IMR-90 (cell line): ENCODE measurements around the gene PPP2R5A.

Experiments used
- BHLHE40 ChIP-seq: fragments of 150-350 bp; IDR thresholded peaks from 2 replicates; pipeline ENCODE4 v1.6.1; 2016; ENCODE audit warnings: mild to moderate bottlenecking, low read depth, low read length
- CEBPB ChIP-seq: IDR thresholded peaks from 2 replicates; pipeline ENCODE4 v1.6.1; 2012; ENCODE audit warnings: low read depth, low read length, improper control_type of control experiment
- FOS ChIP-seq: fragments of 150-350 bp; IDR thresholded peaks from 2 replicates; pipeline ENCODE4 v1.6.1; 2016; ENCODE audit warnings: low read depth, low read length
- MXI1 ChIP-seq: IDR thresholded peaks from 2 replicates; pipeline ENCODE4 v1.6.1; 2012; ENCODE audit warnings: low read depth, mild to moderate bottlenecking, low read length, moderate library complexity, borderline replicate concordance
- POLR2A ChIP-seq: IDR thresholded peaks from 2 replicates; pipeline ENCODE4 v1.6.1; 2012; ENCODE audit warnings: mild to moderate bottlenecking, low read depth, low read length
- RAD21 ChIP-seq: IDR thresholded peaks from 2 replicates; pipeline ENCODE4 v1.6.1; 2012; ENCODE audit warnings: low read length, improper control_type of control experiment
- RCOR1 ChIP-seq: IDR thresholded peaks from 2 replicates; pipeline ENCODE4 v1.6.1; 2012; ENCODE audit warnings: mild to moderate bottlenecking, low read length, improper control_type of control experiment; ENCODE audit not compliant: insufficient replicate concordance
- RFX5 ChIP-seq: IDR thresholded peaks from 2 replicates; pipeline ENCODE4 v1.8.0; 2012; ENCODE audit warnings: low read depth, mild to moderate bottlenecking, low read length, moderate library complexity
- TF ChIP-seq, protein P1 (sequence below): conservative IDR thresholded peaks from 2 replicates; pipeline ENCODE4 v1.5.1; 2012; ENCODE audit warnings: mild to moderate bottlenecking, low read depth, low read length, improper control_type of control experiment
- TF ChIP-seq, protein P2 (sequence below): fragments of 150-350 bp; IDR thresholded peaks from 2 replicates; pipeline ENCODE4 v1.6.1; 2017; ENCODE audit warnings: mild to moderate bottlenecking, antibody characterized with exemption, low read length, low read depth
- TF ChIP-seq, protein P3 (sequence below): fragments of 150-350 bp; IDR thresholded peaks from 2 replicates; pipeline ENCODE4 v1.6.1; 2016; ENCODE audit warnings: low read depth, mild to moderate bottlenecking, low read length, moderate library complexity, borderline replicate concordance

DNA sequence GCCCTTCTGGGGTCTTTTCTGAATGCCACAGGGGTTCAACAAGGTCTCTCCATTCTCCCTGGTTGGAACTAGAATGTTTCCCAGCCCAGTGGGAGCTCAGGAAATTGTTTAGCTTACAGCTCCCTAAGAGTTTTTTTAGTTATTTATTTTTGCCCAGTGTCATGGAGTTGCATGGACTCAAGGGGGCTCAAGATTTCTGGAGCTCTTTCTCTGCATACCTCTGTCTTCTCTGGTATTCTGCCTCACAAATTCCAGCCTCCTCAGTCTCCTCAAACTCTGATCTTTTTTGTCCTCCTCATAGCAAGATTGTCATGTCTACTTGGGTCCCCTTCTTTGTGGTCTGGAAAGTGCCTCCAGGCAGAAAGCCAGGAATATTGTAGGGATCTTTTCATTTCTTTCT lies 15.9 kb upstream of the PPP2R5A start:
- TF ChIP-seq, protein P1, sequence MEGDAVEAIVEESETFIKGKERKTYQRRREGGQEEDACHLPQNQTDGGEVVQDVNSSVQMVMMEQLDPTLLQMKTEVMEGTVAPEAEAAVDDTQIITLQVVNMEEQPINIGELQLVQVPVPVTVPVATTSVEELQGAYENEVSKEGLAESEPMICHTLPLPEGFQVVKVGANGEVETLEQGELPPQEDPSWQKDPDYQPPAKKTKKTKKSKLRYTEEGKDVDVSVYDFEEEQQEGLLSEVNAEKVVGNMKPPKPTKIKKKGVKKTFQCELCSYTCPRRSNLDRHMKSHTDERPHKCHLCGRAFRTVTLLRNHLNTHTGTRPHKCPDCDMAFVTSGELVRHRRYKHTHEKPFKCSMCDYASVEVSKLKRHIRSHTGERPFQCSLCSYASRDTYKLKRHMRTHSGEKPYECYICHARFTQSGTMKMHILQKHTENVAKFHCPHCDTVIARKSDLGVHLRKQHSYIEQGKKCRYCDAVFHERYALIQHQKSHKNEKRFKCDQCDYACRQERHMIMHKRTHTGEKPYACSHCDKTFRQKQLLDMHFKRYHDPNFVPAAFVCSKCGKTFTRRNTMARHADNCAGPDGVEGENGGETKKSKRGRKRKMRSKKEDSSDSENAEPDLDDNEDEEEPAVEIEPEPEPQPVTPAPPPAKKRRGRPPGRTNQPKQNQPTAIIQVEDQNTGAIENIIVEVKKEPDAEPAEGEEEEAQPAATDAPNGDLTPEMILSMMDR: no peak
- no peak for TF ChIP-seq RAD21
- no peak for TF ChIP-seq FOS
- no peak for TF ChIP-seq POLR2A
- TF ChIP-seq, protein P2, sequence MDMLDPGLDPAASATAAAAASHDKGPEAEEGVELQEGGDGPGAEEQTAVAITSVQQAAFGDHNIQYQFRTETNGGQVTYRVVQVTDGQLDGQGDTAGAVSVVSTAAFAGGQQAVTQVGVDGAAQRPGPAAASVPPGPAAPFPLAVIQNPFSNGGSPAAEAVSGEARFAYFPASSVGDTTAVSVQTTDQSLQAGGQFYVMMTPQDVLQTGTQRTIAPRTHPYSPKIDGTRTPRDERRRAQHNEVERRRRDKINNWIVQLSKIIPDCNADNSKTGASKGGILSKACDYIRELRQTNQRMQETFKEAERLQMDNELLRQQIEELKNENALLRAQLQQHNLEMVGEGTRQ: no peak
- no peak for TF ChIP-seq CEBPB
- TF ChIP-seq, protein P3, sequence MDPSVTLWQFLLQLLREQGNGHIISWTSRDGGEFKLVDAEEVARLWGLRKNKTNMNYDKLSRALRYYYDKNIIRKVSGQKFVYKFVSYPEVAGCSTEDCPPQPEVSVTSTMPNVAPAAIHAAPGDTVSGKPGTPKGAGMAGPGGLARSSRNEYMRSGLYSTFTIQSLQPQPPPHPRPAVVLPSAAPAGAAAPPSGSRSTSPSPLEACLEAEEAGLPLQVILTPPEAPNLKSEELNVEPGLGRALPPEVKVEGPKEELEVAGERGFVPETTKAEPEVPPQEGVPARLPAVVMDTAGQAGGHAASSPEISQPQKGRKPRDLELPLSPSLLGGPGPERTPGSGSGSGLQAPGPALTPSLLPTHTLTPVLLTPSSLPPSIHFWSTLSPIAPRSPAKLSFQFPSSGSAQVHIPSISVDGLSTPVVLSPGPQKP: no peak
- no peak for TF ChIP-seq RFX5
- no peak for TF ChIP-seq RCOR1
- no peak for TF ChIP-seq MXI1
- no peak for TF ChIP-seq BHLHE40
